ENCODE data around the gene WDR77.

Gene WDR77

GRCh38 chr1:111468717-111469100, 19.7 kb upstream of the WDR77 start:
- no peak for DNase-seq

DNA sequence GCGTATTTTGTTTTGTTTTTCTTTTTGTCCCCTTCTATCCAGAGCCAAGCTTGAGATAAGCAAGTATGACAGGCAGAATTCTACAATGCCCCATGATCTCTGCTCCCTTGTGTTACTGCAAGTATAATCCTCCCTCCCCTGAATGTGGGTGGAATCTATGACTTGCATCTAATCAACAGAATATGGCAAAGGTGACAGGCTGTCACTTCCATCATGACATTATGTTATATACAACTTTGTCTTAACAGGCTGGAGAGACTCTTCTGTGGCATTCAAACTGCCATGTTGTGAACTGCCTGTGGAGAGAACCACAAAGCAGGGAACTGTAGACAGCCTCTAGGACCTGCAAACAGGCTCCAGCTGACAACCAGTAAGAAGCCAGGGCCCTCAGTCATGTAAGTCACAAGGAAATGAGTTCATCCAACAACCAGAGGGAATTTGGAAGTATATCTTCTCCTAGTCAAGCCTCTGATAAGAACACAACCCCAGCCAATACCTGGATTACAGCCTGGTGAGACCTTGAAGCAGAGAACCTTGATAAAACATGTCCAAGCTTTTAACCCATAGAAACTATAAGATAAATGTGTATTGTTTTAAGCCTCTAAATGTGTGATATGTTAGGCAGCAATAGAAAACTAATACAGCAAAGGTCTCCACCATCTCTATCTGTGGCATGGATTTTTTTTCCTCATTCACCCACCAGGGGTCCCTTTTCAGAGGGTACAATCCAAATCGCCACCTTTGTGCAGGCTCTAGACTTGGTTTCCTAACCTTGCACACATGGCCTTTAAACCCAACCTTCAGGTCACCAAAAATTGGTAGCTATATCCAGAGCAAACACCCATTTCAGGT, 19.0 kb upstream of the WDR77 start:
- DNase-seq = peak; percentile 24

- no peak for DNase-seq
These were observed 17.4 kb upstream of the WDR77 start for GRCh38 chr1:111466480-111466879.

DNA sequence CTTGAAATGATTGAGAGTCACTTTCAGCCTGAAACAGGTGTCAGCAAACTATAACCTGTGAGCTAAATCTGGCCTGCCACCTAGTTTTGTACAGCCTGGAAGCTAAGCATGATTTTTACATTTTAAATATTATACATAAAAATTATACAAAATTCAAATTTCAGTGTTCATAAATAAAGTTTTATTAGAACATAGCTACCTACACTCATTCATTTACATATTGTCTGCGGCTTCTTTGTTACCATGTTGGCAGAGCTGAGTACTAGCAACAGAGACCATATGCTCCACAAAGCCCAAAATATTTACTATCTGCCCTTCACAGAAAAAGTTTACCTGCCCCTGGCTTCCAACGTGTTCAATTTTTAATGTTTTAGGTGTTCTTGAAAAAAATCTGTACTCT, 16.7 kb upstream of the WDR77 start:
- DNase-seq = no peak

GRCh38 chr1:111463029-111463683, 14.1 kb upstream of the WDR77 start:
- DNase-seq = peak; percentile 66

DNA sequence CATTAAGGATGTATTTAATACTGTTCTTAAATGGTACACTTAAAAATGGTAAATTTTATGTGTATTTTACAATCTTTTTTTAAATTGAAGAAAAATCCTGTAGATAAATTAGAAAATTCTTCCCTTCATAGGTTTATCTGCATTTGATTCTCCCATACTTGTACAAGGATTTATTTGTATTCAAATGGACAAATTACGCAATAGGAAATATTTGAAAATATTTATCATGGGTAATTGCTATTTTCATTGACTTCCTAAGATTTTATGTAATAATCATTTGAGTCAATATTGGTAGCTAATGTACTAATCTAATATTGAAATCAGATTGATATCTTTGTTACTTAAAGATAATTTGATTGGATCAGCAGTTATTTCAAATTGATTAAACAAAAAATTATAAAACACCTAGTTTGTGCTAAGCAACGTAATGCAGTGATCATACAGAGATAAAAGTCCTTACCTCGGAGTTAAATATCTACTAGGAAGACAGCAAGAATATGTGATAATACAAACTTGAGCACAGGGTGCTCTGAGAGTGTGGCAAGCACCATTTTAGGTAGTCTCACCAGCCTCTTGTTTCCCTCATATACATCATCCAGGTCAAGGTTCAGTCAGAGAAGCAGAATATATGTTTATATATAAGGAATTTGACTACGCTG, 13.4 kb upstream of the WDR77 start:
- no peak for DNase-seq

DNA sequence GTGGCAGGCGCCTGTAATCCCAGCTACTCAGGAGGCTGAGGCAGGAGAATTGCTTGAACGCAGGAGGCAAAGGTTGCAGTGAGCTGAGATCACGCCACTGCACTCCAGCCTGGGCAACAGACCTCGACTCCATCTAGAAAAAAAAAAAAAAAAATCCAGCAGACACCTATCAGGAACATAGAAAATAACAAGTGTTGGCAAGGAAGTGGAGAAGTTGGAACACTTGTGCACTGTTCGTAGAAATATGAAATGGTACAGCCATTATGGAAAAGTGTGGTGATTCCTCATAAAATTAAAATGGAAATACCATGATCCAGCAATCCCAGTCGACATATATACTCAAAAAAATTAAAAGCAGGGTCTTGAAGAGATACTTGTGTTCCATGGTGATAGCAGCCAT, 12.7 kb upstream of the WDR77 start:
- DNase-seq = no peak

- no peak for DNase-seq
These were observed 6.6 kb upstream of the WDR77 start for GRCh38 chr1:111455642-111456031.

- no peak for DNase-seq
These were observed 6.0 kb upstream of the WDR77 start for GRCh38 chr1:111454859-111455641.

GRCh38 chr1:111453706-111454105, 4.7 kb upstream of the WDR77 start:
- no peak for DNase-seq

DNA sequence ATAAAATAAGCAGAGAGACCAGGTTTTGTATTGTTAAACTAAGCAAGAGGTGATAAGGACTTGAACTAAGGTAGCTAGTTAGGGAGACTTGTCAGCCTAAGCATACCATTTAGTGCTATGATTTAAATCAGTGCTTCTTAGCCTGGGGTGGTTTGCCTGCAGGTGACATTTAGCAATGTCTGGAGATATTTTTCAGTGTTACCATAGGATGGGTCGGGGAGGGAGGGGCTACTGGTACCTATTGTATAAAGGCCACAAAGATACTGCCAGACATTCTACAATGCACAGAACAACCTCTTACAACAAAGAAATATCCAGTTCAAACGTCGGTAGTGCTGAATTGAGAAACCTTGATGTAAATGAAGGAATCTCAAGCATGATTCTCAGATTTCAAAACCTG, 3.5 kb upstream of the WDR77 start:
- no peak for DNase-seq

- no peak for DNase-seq
These were observed 1.1 kb upstream of the WDR77 start for GRCh38 chr1:111450185-111450584.

DNA sequence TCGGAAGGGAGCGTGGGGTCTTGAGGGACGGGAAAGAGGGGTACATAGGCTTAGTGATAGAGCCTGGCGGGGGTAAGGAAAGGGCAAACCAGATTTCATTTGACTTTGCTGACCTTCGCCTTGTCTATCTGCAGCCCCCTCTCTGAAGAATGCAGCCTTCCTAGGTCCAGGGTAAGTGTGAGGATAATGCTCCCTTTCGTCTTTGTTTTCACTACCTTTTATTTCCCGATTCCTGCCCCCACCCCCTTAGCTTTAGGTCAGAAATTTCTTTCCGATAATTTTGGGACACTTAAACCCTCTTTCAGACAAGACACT, 604 bp upstream of the WDR77 start:
- no peak for DNase-seq

- no peak for DNase-seq
These were observed 556 bp downstream of the WDR77 start for GRCh38 chr1:111448482-111448917.

DNA sequence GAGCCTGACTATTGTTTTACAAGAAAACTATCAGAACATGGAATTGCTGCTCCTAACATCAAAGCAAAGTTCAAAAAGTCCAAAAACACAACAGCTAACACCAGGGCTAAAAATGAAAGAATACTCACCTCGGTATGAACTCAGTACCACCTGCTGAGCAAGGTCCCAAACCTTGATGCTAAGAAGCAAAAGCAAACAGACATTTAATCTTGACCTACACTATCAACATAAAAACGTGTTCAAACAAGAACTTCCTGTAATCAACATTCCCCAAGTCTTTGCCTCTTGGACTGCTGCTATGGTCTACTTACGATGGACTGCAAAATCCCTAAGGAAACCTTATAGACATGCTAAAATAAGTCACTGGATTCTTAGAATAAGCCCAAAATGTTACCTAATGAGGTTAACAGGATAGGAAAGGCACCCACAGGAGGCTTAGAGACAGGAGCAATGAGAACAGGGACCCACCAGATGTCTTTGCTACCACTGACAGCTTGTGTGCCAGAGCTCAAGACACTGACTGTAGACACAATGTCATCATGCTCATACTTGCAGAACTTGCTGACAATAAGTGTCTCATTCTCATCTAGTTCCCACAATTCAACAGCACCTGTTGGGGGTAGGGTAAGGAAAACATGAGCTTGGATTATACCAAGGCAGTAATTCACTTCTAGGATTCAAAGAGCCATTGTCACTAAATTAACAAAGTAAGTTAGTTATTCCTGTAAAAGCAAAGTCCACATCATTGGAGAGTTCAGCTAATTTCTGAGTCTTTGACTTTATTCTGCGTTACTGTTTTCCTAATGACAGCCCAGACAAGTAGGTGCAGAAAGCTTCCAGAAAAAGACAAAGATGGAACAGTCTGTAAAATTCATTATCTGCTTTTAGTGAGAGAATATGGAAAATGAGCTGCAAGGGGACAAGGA, 1.8 kb downstream of the WDR77 start:
- DNase-seq = no peak

- DNase-seq = no peak
These were observed 2.5 kb downstream of the WDR77 start for GRCh38 chr1:111446546-111446945.

DNA sequence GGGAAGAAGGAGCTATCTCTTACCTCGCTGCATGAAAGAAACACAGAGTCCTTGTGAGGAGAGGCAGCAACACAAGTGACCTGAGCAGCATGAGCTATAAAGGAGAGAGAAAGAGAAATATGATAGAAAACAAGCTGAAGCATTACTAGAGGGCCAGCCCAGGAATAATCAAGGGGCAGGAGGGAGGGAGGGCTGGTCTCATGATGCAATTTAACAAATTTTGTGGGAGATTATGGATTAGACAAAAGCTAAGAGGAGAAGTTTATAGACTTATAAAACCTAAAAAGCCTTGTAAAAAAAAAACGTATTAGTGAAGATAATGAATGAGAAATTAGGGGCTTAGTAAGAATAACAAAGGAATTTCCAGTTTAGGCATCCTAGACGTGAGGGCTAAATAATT, 5.0 kb downstream of the WDR77 start:
- DNase-seq = no peak

GRCh38 chr1:111442457-111442856, 6.6 kb downstream of the WDR77 start:
- DNase-seq = no peak

DNA sequence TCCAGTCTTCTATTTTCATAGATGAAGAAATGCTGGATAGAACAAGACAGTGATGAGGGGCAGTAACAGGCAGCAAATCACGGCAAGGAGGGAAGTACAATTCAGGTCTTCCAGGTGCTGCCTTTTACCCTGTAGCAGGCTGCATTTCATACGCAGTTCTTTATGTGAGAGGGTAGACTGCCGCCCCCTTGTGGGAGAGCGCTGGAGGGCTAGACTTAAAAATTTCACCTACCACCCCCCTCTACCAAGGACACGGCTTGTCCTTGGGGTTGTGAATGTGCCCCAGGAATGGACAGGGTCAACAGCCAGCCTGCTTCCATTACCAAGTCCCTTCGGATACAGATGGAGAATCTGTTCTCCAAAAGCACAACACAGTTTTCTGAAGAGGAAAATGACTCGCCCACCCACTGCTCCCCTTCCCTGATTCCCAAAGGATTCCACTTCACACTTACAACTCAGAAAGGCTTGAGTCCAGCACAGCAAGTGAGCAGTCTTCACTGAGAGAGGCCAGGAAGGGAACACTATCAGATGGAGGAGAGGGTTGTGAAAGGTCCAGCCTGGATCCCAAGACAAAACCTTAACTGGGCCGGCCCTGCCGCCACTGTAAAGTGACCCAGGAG, 7.4 kb downstream of the WDR77 start:
- DNase-seq = peak; percentile 72

DNA sequence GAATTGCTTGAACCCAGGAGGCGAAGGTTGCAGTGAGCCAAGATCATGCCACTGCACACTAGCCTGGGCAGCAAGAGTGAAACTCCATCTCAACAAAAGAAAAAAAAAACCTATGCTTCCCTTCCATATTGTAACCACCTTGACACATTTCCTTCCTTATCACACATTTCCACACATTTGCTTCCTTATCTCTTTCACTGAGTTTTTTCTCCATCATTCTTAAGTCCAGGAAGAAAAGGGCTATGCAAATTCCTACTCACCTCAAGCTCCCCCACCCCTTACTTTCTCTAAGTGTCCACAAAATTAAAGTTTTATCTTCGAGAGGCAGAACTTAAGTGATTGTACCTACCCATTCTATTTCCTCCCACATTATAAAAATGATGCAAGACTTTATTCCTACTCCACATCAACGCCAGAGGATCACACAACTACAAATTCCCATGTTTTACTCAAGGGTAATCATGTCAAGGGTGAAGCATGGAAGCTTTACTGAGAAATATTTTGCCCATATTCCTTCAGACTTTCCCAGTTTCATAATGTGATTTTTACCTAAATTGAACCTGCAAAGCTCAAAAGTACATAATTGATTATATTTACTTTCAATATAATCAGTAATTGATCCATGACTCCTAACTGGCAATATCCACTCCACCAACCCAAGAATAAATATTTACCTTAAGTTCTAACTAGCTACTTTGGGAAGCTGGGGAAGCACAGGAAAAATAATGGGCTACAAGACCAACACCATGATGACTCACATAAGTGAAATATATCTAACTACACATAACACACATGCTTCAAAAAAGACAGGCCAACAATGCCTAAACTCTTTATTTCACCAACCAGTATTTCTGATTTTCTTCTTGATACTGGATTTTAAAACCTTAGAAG, 9.3 kb downstream of the WDR77 start:
- no peak for DNase-seq

- DNase-seq = no peak
These were observed 12.3 kb downstream of the WDR77 start for GRCh38 chr1:111436726-111437125.

All from hematopoietic multipotent progenitor cell treated with erythropoietin and hydrocortisone succinate and interleukin-3 and kit ligand, for 4 days (in vitro differentiated cells).